GM12891 (cell line): Measurements from ENCODE around the gene TGFB2.

ENCODE experiments used
- PAX5 ChIP-seq: IDR thresholded peaks from 2 replicates; pipeline ENCODE4 v1.6.1; 2011; ENCODE audit warnings: low read length, moderate library complexity, mild to moderate bottlenecking; ENCODE audit not compliant: insufficient read depth, severe bottlenecking
- POLR2A ChIP-seq: IDR thresholded peaks from 2 replicates; pipeline ENCODE4 v1.6.1; 2011; ENCODE audit warnings: low read depth, low read length, control low read depth
- POLR2AphosphoS5 ChIP-seq: IDR thresholded peaks from 2 replicates; pipeline ENCODE4 v1.6.1; 2011; ENCODE audit warnings: low read depth, low read length, control low read depth
- SPI1 ChIP-seq: IDR thresholded peaks from 2 replicates; pipeline ENCODE4 v1.6.1; 2011; ENCODE audit warnings: low read depth, low read length, control low read depth
- TAF1 ChIP-seq: IDR thresholded peaks from 2 replicates; pipeline ENCODE4 v1.6.1; 2011; ENCODE audit warnings: low read depth, low read length, control low read depth

DNA sequence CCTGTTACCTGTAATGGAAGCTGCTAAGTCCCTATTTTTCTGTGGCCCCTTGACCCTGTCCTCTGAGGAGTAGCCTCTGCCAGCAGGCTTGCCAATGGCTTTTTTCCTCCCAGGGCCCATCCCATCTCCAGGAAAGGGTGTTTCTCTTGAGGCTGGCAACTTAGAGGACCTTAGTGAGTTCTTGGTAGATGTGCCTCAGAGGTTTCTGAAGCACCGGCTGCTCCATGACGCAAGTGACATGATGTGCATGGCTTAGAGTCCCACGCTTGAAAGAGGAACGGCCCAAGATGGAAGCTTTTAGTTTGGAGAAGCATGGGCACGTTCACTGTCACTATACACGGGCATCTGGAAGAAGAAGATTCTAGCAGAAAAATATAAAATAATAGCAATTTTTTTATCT, 63.0 kb downstream of the TGFB2 start:
- no peak for TF ChIP-seq SPI1
- TF ChIP-seq POLR2A: no peak
- TF ChIP-seq TAF1: no peak
- no peak for TF ChIP-seq POLR2AphosphoS5
- TF ChIP-seq PAX5: no peak
